ENCODE data around the gene SLC22A23.
A peak's percentile ranks its signal among the peaks of the same experiment; 100 is the strongest.

SLC22A23 gene

DNA sequence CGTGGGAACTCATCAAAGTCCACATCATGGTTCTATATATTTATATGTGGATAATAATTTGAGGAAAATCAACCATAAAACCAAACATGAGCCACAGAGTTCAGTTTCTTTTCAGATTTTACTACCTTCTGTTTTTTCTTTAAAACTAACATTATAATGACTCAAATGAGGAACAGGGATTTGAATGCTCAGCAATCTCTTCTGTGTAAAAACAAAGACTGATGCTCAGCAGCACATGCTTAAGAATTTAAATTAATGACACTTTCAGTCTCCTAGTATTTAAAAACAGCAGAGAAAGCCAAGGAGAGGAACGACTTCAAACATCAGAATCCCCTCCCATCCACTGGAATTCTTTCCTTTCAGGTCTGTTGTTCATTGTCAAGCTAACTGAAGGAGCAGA lies 125.4 kb downstream of the SLC22A23 start:
- Histone ChIP-seq H3K27ac (ENCODE audit: extremely low read depth, low read depth, low read length) (no peak overlapping the region), H3K9me3 (ENCODE audit: control insufficient read depth, insufficient read depth, low read depth, low read length) (no peaks in the 10 kb centered on the region), H3K4me1 (ENCODE audit: control insufficient read depth, insufficient read depth, low read length) (peaks cover 5% of the 10 kb centered on the region), H3K4me3 (ENCODE audit: low read depth, low read length) (no peak overlapping the region), H3K36me3 (ENCODE audit: control insufficient read depth in 2 of 2, insufficient read depth in 1 of 2, low read length in 2 of 2) (no peaks in the 10 kb centered on the region)
- CTCF ChIA-PET: interaction anchor here (0.7 to 0.9 kb wide), 2 partner anchors 40 to 366 kb away, joined by 3 to 4 read pairs; no protein-coding TSS in a partner anchor
- POLR2A ChIA-PET: no interaction called here
- TF ChIP-seq, protein P1, sequence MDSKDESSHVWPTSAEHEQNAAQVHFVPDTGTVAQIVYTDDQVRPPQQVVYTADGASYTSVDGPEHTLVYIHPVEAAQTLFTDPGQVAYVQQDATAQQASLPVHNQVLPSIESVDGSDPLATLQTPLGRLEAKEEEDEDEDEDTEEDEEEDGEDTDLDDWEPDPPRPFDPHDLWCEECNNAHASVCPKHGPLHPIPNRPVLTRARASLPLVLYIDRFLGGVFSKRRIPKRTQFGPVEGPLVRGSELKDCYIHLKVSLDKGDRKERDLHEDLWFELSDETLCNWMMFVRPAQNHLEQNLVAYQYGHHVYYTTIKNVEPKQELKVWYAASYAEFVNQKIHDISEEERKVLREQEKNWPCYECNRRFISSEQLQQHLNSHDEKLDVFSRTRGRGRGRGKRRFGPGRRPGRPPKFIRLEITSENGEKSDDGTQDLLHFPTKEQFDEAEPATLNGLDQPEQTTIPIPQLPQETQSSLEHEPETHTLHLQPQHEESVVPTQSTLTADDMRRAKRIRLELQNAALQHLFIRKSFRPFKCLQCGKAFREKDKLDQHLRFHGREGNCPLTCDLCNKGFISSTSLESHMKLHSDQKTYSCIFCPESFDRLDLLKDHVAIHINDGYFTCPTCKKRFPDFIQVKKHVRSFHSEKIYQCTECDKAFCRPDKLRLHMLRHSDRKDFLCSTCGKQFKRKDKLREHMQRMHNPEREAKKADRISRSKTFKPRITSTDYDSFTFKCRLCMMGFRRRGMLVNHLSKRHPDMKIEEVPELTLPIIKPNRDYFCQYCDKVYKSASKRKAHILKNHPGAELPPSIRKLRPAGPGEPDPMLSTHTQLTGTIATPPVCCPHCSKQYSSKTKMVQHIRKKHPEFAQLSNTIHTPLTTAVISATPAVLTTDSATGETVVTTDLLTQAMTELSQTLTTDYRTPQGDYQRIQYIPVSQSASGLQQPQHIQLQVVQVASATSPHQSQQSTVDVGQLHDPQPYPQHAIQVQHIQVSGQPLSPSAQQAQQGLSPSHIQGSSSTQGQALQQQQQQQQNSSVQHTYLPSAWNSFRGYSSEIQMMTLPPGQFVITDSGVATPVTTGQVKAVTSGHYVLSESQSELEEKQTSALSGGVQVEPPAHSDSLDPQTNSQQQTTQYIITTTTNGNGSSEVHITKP (tag by site-specific recombination; IDR thresholded peaks at IDR 0.05): no peak
- TF ChIP-seq ZNF24 (tag by site-specific recombination; IDR thresholded peaks at IDR 0.05): no peak
- no peak for TF ChIP-seq ZNF791 (tag by site-specific recombination; IDR thresholded peaks at IDR 0.05)
- TF ChIP-seq ZNF654 (tag by site-specific recombination; IDR thresholded peaks at IDR 0.05; ENCODE audit: low read depth): no peak
- TF ChIP-seq ZBTB21 (tag by site-specific recombination; IDR thresholded peaks at IDR 0.05): no peak
- TF ChIP-seq BCL11A (tag by site-specific recombination; IDR thresholded peaks at IDR 0.05; ENCODE audit: low read depth): no peak
- no peak for TF ChIP-seq GLIS2 (tag by site-specific recombination; IDR thresholded peaks at IDR 0.05)
- no peak for TF ChIP-seq ZNF571 (tag by site-specific recombination; IDR thresholded peaks at IDR 0.05)
- no peak for TF ChIP-seq ZNF140 (tag by site-specific recombination; IDR thresholded peaks at IDR 0.05)

GRCh38 chr6:3330199-3330598 lies 126.7 kb downstream of the SLC22A23 start:
- CTCF ChIA-PET: interaction anchor here (0.6 to 1.2 kb wide), 4 partner anchors 17 to 95 kb away, joined by 3 to 4 read pairs (median 4); no protein-coding TSS in a partner anchor
- TF ChIP-seq CTCF (tag by site-specific recombination; IDR thresholded peaks at IDR 0.05): 0 out of 2 replicates have a peak, but pooled peaks have one; percentile 17
- TF ChIP-seq ZNF133 (tag by site-specific recombination; IDR thresholded peaks at IDR 0.05): no peak
- TF ChIP-seq TCF7L2 (IDR thresholded peaks at IDR 0.05; ENCODE audit: borderline replicate concordance, low read depth, low read length): no peak
- Histone ChIP-seq H3K27ac (ENCODE audit: extremely low read depth, low read depth, low read length) (no peak overlapping the region), H3K4me1 (ENCODE audit: control insufficient read depth, insufficient read depth, low read length) (peaks cover 5% of the 10 kb centered on the region), H3K9me3 (ENCODE audit: control insufficient read depth, insufficient read depth, low read depth, low read length) (no peaks in the 10 kb centered on the region), H3K4me3 (ENCODE audit: low read depth, low read length) (no peak overlapping the region), H3K36me3 (ENCODE audit: control insufficient read depth in 2 of 2, insufficient read depth in 1 of 2, low read length in 2 of 2) (no peaks in the 10 kb centered on the region)
- POLR2A ChIA-PET: no interaction called here

DNA sequence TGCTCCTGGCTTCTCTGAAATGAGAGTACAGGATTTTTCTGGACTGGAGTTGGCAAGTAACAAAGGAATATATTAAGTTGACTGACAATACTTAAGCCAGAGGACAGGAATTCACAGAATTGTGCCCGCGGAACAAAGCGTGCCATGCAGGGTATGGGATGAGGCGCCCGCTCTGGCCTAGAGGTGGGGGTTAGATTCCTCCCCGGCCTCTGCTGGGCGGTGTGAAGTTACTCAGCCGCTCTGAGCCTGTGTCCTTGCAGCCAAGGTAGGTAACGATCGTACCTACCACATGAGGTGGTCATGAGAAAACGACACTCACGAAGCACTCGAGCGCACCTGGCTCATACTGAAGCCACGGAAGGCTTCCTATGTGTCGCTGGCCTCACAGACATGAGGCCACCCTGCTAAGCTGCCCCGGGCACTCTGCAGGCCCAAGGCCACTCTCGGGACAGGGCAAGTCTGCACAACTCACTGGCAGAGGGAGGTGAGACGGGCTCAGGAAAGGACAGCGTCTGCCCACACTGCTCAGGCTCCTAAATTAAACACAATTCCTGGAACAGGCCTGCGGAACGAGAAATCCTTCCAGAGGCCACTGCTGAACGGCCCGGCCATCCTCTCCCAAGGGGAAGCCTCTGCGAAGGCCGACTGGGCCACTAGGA lies 127.3 kb downstream of the SLC22A23 start:
- Histone ChIP-seq H3K36me3 (ENCODE audit: control insufficient read depth in 2 of 2, insufficient read depth in 1 of 2, low read length in 2 of 2) (no peaks in the 10 kb centered on the region), H3K9me3 (ENCODE audit: control insufficient read depth, insufficient read depth, low read depth, low read length) (no peaks in the 10 kb centered on the region), H3K27ac (ENCODE audit: extremely low read depth, low read depth, low read length) (no peak overlapping the region), H3K4me1 (ENCODE audit: control insufficient read depth, insufficient read depth, low read length) (peaks cover 4% of the 10 kb centered on the region), H3K4me3 (ENCODE audit: low read depth, low read length) (no peak overlapping the region)
- TF ChIP-seq, protein P2, sequence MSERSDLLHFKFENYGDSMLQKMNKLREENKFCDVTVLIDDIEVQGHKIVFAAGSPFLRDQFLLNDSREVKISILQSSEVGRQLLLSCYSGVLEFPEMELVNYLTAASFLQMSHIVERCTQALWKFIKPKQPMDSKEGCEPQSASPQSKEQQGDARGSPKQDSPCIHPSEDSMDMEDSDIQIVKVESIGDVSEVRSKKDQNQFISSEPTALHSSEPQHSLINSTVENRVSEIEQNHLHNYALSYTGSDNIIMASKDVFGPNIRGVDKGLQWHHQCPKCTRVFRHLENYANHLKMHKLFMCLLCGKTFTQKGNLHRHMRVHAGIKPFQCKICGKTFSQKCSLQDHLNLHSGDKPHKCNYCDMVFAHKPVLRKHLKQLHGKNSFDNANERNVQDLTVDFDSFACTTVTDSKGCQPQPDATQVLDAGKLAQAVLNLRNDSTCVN (tag by site-specific recombination; optimal IDR thresholded peaks at IDR 0.05): no peak
- no peak for TF ChIP-seq MYNN (tag by site-specific recombination; IDR thresholded peaks at IDR 0.05; ENCODE audit: borderline replicate concordance)
- TF ChIP-seq ZNF202 (tag by site-specific recombination; IDR thresholded peaks at IDR 0.05; ENCODE audit: borderline replicate concordance): no peak
- CTCF ChIA-PET: interaction anchor here (0.6 to 0.7 kb wide), 2 partner anchors 18 to 95 kb away, joined by 4 read pairs; no protein-coding TSS in a partner anchor
- POLR2A ChIA-PET: no interaction called here
